ENCODE measurements around the gene VGF. TPM values are rescaled to one million over a fixed set of nuclear protein-coding genes. Genes with fewer than 3 reads are reported as not detected.
"Not testable (repeated sequence)": the region's sequence is repeated elsewhere in the genome, so short reads cannot be mapped to it uniquely, and the experiment has no call there.

The VGF gene
- total RNA-seq, 4 donors from 2014 or later = not detected

DNA sequence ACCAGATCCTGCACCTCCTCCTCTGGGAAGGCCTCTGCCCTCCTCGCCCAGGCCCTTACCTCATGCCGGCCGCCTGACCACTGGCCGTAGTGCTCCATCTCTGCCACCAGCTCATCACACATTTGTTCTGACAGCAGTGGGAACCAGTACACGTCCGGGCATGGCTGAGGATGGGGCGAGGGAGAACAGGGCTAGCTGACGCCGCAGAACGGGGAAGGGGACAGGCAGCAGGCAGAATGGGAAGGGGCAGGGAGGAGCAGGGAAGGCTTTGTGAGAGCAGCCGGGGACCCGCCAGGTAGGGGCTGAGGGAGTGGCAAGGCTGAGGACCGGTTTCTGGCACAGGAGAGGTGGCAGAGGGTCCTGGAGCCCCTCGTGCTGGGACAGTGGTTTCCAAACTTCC, 43.4 kb upstream of the VGF start:
- ATAC-seq (no peak), DNase-seq (no peak)
- Histone ChIP-seq H3K27ac (no peak overlapping the region), H3K9me3 (no peaks in the 10 kb centered on the region), H3K27me3 (peaks cover 0 to 3% (median 0%) of the 10 kb centered on the region in 3 donors), H3K36me3 (peaks cover 0 to 43% of the 10 kb centered on the region in 2 donors), H3K4me1 (no peaks in the 10 kb centered on the region), H3K4me3 (no peak overlapping the region)
- in situ Hi-C loops (cut with MboI; ENCODE audit: low sequenced_read_pairs in 4 of 4) = no loop called here
- no peak for TF ChIP-seq POLR2A (IDR thresholded peaks at IDR 0.05)
- TF ChIP-seq, protein P1, sequence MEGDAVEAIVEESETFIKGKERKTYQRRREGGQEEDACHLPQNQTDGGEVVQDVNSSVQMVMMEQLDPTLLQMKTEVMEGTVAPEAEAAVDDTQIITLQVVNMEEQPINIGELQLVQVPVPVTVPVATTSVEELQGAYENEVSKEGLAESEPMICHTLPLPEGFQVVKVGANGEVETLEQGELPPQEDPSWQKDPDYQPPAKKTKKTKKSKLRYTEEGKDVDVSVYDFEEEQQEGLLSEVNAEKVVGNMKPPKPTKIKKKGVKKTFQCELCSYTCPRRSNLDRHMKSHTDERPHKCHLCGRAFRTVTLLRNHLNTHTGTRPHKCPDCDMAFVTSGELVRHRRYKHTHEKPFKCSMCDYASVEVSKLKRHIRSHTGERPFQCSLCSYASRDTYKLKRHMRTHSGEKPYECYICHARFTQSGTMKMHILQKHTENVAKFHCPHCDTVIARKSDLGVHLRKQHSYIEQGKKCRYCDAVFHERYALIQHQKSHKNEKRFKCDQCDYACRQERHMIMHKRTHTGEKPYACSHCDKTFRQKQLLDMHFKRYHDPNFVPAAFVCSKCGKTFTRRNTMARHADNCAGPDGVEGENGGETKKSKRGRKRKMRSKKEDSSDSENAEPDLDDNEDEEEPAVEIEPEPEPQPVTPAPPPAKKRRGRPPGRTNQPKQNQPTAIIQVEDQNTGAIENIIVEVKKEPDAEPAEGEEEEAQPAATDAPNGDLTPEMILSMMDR (IDR thresholded peaks at IDR 0.05 in 4 of 5, conservative IDR thresholded peaks at IDR 0.05 in 1 of 5) = no peak
- intact Hi-C loops (cut with DNase I; ENCODE audit: low total_unique reads) = no loop called here

DNA sequence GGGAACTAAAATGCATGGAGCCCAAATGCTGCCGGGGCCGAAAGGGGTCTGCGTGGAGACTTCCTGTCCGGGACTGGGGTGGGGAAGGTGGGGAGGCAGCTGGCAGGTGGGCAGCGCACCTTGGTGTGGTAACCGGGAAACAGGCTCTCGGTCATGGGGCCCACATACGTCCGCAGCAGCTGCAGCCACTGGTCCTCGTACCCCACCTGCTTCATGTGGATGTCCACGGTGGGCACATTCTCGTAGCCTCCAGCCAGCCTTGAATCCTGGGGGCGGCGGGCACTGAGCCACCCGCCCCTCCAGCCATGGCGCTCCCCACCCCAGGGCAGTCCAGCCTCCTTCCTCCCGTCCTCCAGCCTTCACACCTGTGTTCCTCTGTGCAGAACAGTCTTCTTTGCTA, 42.1 kb upstream of the VGF start:
- ATAC-seq = no peak
- no peaks in the 10 kb centered on the region for H3K4me1 ChIP-seq
- TF ChIP-seq, protein P1 (IDR thresholded peaks at IDR 0.05 in 4 of 5, conservative IDR thresholded peaks at IDR 0.05 in 1 of 5) = no peak
- H3K36me3 ChIP-seq = peaks cover 0 to 39% of the 10 kb centered on the region in 2 donors
- no peaks in the 10 kb centered on the region for H3K9me3 ChIP-seq
- intact Hi-C loops (cut with DNase I; ENCODE audit: low total_unique reads) = no loop called here
- H3K4me3 ChIP-seq = no peak overlapping the region
- peaks cover 10 to 12% (median 10%) of the 10 kb centered on the region in 3 donors for H3K27me3 ChIP-seq
- H3K27ac ChIP-seq = no peak overlapping the region
- DNase-seq = no peak
- in situ Hi-C loops (cut with MboI; ENCODE audit: low sequenced_read_pairs in 4 of 4) = no loop called here

DNA sequence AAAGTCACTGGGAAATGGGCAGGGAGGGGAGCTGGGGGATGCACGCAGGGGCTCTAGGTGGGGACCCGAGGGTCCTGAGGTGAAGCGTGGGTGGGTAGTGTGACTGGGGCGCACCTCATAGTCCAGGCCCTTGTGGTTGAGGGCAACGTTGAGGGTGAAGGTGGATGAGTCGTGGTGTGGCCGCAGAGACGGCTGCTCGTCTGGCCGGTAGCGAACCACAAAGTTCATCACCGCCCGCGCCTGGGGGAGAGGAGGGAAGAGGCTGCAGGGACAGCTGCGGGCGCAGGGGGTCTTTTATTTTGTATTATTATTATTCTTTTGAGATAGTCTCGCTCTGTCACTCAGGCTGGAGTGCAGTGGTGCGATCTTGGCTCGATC, 41.3 kb upstream of the VGF start:
- H3K4me1 ChIP-seq = peaks cover 0 to 5% of the 10 kb centered on the region in 2 donors
- H3K36me3 ChIP-seq = peaks cover 0 to 31% of the 10 kb centered on the region in 2 donors
- DNase-seq (no peak), ATAC-seq (no peak)
- intact Hi-C loops (cut with DNase I; ENCODE audit: low total_unique reads) (no loop called here), in situ Hi-C loops (cut with MboI; ENCODE audit: low sequenced_read_pairs in 4 of 4) (no loop called here)
- peaks cover 18 to 20% (median 18%) of the 10 kb centered on the region in 3 donors for H3K27me3 ChIP-seq
- no peaks in the 10 kb centered on the region for H3K9me3 ChIP-seq
- H3K27ac ChIP-seq = no peak overlapping the region
- TF ChIP-seq POLR2A (IDR thresholded peaks at IDR 0.05) = no peak
- TF ChIP-seq, protein P1 (IDR thresholded peaks at IDR 0.05 in 4 of 5, conservative IDR thresholded peaks at IDR 0.05 in 1 of 5) = no peak
- no peak overlapping the region for H3K4me3 ChIP-seq

DNA sequence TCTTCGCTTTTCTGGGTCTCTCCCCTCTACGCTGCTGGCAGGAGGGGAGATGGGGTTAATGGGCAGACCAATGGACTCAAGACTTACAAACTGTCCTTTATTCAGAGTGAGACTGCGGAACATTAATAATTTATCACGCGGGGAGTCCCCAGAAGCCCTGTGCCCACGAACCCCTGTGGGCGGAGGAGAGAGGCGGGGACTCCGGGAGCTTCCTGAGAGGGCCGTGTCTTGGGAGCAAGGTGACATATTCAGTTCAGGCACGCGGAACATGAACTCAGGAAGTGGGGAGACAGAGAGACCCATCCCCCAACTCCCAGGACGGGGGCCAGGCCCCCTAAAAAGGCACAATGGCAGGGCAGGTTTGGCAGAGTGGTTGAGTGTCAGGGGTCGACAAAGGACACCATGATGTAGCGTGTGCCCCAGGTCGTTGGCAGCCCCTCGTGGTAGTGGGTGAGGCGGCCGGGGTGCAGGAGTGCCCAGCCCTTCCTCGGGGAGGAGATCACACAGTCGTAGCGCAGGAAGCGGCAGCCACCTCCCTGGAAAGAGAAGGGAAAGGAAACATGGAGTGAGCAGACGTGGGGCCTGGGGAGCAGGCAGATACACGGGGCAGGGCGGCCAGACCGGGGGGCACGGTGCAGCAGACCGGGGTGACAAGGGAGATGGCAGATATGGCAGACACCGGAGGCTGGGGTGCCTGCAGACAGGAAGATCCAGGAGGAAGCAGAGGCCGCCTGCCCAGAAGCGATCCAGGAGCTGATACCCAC, 40.7 kb upstream of the VGF start:
- Histone ChIP-seq H3K36me3 (peaks cover 0 to 25% of the 10 kb centered on the region in 2 donors), H3K27me3 (peaks cover 23 to 26% (median 23%) of the 10 kb centered on the region in 3 donors), H3K9me3 (no peaks in the 10 kb centered on the region), H3K27ac (no peak overlapping the region), H3K4me1 (peaks cover 0 to 7% of the 10 kb centered on the region in 2 donors), H3K4me3 (no peak overlapping the region)
- in situ Hi-C loops (cut with MboI; ENCODE audit: low sequenced_read_pairs in 4 of 4) (no loop called here), intact Hi-C loops (cut with DNase I; ENCODE audit: low total_unique reads) (no loop called here)
- ATAC-seq = no peak
- TF ChIP-seq, protein P1 (IDR thresholded peaks at IDR 0.05 in 4 of 5, conservative IDR thresholded peaks at IDR 0.05 in 1 of 5) = no peak
- TF ChIP-seq POLR2A (IDR thresholded peaks at IDR 0.05) = no peak
- DNase-seq = no peak

DNA sequence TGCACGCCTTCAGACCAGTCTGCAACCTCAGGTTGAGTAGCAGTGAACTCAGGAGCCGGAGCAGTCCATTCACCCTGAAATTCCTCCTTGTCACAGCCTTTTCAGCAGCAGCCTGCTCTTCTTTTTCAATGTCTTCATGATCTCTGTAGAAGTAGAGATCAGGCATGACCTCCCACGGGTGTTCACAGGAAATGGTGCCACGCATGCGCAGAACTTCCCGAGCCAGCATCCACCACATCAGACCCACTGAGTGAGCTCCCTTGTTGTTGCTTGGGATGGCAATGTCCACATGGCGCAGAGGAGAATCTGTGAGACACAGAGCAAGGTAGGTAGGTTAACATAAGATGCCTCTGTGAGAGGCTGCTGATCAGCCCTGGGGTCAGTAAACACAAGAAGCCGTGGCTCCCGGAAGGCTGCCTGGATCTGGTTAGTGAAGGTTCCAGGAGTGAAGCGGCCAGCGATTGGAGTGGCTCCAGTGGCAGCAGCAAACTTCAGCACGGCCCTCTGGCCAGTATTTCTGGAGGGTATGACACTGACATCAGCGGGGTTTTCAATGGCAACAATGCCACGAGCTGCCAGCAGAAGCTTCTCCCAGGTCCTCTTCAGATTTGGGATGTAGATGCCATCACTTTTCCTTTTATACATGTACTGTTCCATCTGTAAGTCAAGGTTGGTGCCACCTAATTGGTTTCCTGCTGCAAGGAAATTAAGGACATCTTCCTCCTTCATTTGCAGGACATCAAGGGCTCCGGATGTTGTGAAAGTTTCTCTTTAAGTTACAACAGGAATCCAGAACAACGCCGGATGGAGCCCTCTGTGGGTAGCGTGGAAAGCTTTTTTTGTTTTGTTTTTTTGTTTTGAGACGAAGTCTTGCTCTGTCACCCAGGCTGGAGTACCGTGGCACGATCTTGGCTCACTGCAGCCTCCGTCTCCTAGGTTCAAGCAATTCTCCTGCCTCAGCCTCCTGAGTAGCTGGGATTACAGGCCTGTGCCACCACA, 38.7 kb upstream of the VGF start:
- H3K9me3 ChIP-seq; DNase-seq; H3K4me3 ChIP-seq; ATAC-seq; intact Hi-C loops (cut with DNase I; ENCODE audit: low total_unique reads); H3K4me1 ChIP-seq; in situ Hi-C loops (cut with MboI; ENCODE audit: low sequenced_read_pairs in 4 of 4); H3K27ac ChIP-seq: not testable (repeated sequence)
- H3K36me3 ChIP-seq = peaks cover 0 to 10% of the 10 kb centered on the region in 2 donors
- peaks cover 36 to 41% (median 37%) of the 10 kb centered on the region in 3 donors for H3K27me3 ChIP-seq

All from gastrocnemius medialis (tissue), 4 donors.